Raji (cell line): ENCODE measurements around the gene INF2.

ENCODE experiments used
- POLR2A ChIP-seq: IDR thresholded peaks from 2 replicates; pipeline ENCODE4 v1.6.1; 2011; ENCODE audit warnings: low read depth, low read length, control low read depth; ENCODE audit not compliant: insufficient read depth

Gene INF2

DNA sequence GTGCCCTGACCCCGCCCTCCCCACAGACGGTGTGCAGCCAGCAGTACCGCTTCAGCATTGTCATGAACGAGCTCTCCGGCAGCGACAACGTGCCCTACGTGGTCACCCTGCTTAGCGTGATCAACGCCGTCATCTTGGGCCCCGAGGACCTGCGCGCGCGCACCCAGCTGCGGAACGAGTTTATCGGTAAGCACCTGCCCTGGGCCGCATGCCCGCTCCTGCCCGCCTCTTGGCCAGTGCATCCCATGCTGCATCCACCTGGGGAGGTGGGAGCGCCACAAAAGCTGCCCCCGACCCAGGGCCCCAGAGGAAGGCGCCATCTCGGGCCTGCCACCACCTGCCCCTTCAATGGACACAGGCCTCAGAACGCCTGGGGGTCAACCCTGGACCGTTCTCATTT, 13.9 kb downstream of the INF2 start:
- TF ChIP-seq POLR2A: no peak

DNA sequence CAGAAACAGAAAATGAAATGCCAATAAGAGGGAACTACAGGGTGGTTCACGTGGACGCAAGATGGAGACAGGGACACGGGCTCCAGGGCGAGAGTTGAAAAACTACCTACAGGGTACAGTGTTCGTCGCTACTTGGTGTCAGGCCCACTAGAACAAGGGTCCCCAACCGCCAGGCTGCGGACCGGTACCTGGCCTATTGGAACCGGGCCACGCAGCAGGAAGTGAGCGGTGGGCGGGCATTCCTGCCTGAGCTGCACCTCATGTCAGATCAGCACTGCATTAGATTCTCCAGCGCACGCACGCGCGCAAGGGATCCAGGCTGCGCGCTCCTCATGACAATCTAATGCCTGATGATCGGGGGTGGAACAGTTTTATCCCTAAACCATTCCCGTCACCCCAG, 14.8 kb downstream of the INF2 start:
- TF ChIP-seq POLR2A: no peak

DNA sequence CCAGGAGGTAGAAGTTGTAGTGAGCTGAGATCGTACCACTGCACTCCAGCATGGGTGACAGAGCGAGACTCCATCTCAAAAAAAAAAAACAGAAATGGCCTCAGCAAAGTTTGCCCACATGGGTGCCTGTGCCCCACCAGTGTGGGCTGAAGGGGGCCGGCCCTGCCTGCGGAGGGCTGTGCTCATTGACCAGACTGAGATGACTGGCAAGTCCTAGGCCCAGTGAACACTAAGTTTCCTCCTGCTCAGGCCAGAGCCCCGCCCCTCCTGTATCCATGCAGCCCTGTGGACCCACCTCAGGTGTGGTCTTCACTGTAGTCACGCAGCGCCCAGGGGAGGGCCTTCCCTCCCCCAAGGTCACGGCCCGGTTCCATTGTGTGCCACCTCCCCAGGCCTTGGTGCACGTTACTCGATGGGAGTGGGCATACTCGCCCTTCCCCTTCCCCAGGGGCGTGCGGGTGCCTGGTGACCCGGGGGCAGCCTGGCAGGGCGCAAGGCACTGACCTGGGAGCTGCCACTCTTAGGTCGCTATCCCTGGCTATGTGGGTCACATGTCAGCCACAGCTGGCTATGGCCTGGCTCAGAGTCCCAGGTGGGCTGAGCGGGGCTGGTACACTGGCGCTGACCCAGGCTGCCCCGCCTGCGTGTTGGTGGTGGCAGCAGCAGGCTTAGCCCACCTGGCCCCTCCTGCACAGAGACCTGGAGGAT, 16.1 kb downstream of the INF2 start:
- no peak for TF ChIP-seq POLR2A

DNA sequence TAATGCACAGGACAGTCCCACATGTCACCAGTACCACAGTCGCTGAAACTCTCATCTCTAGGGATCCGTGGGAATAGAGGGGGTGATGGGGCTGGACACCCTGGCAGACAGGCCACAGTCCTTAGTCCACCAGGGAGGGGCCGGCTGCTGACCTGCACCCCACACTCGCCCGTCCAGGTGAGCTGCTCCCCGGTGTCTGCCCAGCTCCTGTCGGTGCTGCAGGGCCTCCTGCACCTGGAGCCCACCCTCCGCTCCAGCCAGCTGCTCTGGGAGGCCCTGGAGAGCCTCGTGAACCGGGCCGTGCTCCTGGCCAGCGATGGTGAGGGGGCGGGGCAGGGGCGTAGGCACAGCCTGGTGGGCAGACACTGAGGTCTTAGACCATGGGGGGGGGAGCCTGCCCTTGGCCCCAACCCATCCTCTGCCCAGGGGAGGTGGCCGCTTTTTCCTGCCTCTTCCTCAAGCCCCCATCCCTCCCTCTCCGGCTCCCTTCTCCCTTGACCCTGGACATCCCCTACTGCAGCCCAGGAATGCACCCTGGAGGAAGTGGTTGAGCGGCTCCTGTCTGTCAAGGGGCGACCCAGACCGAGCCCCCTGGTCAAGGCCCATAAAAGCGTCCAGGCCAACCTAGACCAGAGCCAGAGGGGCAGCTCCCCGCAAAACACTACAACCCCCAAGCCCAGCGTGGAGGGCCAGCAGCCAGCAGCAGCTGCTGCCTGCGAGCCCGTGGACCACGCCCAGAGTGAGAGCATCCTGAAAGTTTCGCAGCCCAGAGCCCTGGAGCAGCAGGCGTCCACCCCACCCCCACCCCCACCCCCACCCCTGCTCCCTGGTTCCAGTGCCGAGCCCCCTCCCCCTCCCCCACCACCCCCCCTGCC, 17.6 kb downstream of the INF2 start:
- no peak for TF ChIP-seq POLR2A

DNA sequence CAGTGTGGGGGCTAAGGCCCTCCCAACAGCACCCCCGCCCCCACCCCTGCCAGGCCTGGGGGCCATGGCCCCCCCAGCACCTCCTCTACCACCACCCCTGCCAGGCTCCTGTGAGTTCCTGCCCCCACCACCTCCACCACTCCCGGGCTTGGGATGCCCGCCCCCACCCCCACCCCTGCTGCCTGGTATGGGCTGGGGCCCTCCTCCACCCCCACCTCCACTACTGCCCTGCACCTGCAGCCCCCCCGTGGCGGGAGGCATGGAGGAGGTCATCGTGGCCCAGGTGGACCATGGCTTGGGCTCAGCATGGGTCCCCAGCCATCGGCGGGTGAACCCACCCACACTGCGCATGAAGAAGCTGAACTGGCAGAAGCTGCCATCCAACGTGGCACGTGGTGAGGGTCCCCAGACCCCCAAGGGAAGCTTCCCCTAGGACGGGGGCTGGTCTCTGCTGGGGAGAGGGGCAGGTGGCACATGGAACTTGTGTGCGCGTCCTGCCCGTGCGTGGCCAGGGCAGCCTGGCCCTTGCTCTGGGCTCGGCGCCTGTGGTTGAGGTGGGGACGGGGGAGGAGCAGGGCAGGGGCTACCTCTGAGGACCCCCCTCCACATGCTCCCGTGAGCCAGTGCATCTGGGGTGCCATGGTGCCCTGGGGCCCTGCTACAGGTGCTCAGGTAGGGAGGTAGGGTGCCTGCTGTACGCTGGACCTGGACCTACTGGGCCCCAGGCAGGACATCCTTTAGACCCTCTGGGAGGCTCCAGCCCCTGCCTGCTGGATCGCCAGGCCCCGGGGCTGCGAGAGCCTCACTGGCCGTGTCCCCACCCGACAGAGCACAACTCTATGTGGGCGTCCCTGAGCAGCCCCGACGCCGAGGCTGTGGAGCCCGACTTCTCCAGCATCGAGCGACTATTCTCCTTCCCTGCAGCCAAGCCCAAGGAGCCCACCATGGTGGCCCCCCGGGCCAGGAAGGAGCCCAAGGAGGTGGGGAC, 18.5 kb downstream of the INF2 start:
- TF ChIP-seq POLR2A: no peak

DNA sequence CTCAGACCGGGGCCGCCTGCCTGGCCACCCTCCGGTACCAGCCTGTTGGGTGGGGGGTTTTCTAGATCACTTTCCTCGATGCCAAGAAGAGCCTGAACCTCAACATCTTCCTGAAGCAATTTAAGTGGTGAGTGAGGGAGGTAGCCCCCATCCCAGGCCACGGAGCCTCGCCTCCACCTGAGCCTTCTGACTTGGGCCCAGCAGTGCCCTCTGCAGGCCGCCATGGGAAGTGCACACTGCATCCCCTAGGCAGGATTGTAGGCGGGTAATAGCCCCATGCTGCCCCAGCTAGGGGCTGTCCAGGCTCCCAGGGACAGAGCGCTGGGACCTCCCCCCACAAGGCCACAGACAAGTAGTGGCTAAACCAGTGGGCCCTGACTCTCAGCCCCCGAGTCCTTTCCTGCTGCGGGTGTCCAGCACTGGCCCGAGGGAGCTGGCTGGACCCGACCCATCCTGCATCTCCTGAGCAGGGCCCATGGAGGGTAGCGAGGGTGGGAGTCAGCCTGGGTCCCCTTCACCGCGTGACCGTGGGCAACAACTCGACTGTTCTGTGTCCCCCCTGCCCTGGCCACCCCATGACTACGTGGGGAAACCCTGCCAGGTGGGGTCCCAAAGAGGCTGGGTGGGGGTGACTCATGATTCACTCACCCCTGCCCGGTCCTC, 19.3 kb downstream of the INF2 start:
- no peak for TF ChIP-seq POLR2A

DNA sequence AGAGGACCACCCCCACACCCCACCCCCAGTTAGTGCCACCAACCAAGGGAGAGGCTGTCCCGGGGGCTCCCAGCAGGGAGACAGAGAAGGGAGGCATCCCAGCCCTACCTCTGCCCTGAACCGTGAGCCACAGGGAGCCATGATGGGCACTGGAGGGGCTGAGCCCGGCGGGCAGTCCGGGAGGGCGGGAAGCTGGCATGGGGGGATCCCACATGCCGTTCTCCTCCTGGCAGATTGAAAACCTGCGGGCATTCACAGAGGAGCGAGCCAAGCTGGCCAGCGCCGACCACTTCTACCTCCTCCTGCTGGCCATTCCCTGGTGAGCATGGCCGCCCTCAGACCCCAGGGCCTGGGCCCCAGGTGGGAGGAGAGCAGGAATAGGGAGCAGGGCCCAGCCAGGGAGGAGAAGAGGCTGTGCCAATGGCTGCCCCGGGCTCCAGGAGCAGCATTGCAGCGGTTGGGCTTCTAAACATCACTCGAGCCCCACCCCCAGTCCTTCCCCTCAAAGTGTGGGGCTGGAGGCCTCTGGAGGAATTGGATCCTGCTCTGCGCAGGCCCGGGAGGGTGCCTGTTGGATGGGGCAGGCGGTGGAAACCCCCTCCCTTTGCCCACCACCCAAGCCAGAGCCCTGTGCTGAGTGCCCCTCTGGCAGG, 20.1 kb downstream of the INF2 start:
- no peak for TF ChIP-seq POLR2A

DNA sequence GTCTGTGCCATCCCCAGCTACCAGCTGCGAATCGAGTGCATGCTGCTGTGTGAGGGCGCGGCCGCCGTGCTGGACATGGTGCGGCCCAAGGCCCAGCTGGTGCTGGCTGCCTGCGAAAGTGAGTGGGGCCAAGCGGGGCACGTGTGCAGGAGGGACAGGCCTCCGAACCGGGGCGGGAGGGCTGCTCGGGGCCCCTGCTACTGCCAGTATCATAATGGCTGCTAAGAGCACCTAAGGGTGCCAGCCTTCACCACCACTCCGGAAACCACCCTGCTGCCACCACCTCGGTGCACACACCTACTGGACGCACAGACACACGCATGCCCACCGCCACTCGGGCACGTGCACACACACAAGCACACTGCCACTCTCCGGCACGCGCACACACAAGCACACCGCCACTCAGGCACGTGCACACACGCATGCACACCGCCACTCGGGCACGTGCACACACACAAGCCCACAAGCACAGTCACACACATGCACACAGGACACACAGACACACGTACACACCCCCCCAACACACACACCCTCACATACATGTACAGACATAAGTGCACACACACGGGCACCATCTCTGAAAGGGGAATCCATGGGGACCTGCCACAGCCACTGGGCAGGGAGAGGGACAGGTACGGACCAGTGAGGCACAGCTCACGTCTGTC, 20.8 kb downstream of the INF2 start:
- no peak for TF ChIP-seq POLR2A

DNA sequence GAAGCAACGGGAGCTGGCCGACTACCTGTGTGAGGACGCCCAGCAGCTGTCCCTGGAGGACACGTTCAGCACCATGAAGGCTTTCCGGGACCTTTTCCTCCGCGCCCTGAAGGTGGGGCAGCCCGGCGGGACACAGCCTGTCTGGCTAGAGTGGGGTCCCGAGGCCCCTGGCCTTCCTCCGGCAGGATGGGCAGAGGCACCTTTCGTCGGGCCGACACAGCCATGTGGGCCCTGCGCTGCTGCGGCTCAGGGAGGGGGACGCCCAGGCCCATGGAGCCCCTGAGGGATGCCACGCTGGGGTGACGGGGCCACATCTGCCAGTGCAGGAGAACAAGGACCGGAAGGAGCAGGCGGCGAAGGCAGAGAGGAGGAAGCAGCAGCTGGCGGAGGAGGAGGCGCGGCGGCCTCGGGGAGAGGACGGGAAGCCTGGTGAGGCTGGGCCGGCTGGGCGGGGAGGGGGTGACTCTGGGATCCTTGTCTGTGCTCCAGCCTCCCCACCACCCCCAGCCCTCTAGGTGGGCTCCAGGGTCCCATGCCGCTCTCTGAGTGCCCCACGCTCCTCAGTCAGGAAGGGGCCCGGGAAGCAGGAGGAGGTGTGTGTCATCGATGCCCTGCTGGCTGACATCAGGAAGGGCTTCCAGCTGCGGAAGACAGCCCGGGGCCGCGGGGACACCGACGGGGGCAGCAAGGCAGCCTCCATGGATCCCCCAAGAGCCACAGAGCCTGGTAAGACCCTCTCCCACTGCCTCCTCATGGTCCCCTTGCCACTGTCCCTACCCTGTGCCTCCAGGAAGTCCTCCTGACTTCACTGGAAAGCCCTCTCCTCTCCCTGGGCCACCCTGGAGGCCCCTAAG, 23.7 kb downstream of the INF2 start:
- no peak for TF ChIP-seq POLR2A

DNA sequence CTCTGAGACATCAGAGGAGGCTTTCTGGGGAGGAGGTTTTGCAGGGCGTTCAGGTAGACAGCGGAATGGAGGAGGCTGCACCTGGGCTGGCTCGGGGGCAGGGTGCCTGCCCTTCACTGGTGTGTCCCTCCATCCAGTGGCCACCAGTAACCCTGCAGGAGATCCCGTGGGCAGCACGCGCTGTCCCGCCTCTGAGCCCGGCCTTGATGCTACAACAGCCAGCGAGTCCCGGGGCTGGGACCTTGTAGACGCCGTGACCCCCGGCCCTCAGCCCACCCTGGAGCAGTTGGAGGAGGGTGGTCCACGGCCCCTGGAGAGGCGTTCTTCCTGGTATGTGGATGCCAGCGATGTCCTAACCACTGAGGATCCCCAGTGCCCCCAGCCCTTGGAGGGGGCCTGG, 24.6 kb downstream of the INF2 start:
- no peak for TF ChIP-seq POLR2A

DNA sequence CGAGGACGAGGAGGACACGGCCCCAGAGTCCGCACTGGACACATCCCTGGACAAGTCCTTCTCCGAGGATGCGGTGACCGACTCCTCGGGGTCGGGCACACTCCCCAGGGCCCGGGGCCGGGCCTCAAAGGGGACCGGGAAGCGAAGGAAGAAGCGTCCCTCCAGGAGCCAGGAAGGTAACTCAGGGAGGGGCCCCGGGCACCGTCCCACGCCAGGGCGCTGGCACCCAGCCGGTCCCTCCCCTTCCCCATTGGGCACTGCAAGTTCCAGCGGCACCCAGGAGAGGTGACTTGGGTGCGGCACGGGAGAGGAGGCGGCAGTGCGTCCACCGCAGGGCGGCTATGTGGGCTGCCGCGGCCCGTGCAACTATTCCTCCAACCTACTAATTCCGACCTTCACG, 25.3 kb downstream of the INF2 start:
- no peak for TF ChIP-seq POLR2A

DNA sequence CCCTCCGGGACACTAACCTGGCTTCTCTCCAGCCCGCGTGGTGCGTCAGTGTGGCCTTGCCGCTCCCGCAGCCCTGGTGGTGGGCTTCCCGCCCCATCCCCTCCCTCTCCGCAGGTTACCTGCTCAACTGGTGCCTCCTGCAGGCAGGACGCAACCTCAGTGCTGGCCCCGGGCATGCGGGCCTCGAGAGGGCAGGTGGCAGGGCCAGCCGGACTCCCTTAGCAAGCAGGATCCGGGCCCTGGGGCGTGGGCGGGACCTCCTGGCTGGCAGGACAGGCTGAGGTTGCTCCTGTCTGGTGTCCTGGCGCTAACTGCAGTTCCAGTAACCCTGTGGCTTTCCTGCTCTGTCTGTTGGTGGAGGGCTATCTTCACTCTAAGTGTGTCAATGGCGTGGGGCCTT, 26.0 kb downstream of the INF2 start:
- TF ChIP-seq POLR2A: no peak

DNA sequence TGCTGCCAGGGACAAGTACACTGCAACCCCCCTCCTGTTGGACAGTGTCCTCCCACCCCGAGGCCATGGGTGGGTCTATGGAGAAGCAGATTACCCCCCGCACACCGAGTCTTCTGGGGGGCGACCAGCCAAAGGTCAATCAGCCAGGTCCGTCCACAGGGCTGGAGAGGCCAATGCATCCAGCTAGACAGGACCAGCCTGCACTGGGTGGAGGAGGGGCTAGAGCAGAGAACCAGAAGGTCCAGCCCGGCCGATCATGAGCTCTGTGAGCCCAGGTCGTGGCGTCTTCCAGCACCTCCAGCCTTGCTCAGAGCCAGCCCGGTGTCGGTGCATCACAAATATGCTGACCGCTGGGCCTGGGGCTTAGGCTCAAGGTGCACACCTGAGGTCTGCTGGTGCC, 26.5 kb downstream of the INF2 start:
- TF ChIP-seq POLR2A: no peak
